ENCODE measurements around the gene PPIG.

Gene PPIG

DNA sequence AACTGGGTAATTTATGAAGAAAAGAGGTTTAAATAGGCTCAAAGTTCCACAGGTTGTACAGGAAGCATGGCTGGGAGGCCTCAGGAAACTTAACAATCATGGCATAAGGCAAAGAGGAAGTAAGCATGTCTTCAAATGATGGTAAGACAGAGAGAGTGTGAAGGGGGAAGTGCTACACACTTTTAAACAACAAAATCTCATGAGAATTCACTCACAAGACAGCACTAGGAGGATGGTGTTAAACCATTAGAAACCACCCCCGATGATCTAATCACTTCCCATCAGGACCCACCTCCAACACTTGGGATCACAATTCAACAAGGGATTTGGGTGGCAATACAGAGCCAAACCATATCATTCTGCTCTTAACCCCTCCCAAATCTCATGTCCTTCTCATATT is 75.2 kb downstream of the PPIG start:
- WGBS (ENCODE audit: insufficient coverage, insufficient read length) = no CpG with 5 or more reads among the region's 1 CpG
- H3K4me1 ChIP-seq (ENCODE audit: control insufficient read depth, insufficient read depth, low read length) = no peaks in the 10 kb centered on the region
- no peak overlapping the region for H3K4me3 ChIP-seq (ENCODE audit: low read length)
- no peaks in the 10 kb centered on the region for H3K9me3 ChIP-seq (ENCODE audit: control insufficient read depth, insufficient read depth, low read length)
- H3K27me3 ChIP-seq (ENCODE audit: control insufficient read depth, insufficient read depth, low read length) = no peaks in the 10 kb centered on the region
- no peak overlapping the region for H3K27ac ChIP-seq (ENCODE audit: low read length)
- no peaks in the 10 kb centered on the region for H3K36me3 ChIP-seq (ENCODE audit: control insufficient read depth, insufficient read depth, low read length)
- no peak for DNase-seq (ENCODE audit: low read depth, low spot score)

GRCh38 chr2:169661265-169661664 is 77.1 kb downstream of the PPIG start:
- Histone ChIP-seq H3K27ac (ENCODE audit: low read length) (no peak overlapping the region), H3K4me3 (ENCODE audit: low read length) (no peak overlapping the region), H3K4me1 (ENCODE audit: control insufficient read depth, insufficient read depth, low read length) (no peaks in the 10 kb centered on the region), H3K27me3 (ENCODE audit: control insufficient read depth, insufficient read depth, low read length) (no peaks in the 10 kb centered on the region), H3K9me3 (ENCODE audit: control insufficient read depth, insufficient read depth, low read length) (no peaks in the 10 kb centered on the region), H3K36me3 (ENCODE audit: control insufficient read depth, insufficient read depth, low read length) (no peaks in the 10 kb centered on the region)
- WGBS (ENCODE audit: insufficient coverage, insufficient read length) = no CpG with 5 or more reads among the region's 3 CpGs
- no peak for DNase-seq (ENCODE audit: low read depth, low spot score)

DNA sequence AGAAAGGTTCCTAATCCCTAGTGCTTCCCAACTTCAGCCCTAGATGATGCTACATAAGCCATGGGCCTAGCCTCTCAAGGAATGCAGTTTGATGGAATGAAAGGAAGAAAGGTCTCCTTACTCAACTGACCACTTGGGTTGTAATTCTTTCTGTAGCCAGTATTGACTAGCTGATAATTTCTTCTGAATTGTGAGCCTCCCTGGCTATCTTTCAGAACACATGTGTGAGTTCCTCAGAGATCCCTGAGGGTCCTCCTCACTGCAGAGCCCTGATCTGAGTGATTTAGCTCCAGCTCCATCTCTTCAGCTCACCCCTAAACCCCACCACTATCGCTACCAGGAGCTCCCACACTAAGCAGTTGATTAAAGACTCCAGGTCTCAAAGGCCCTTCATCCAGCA is 78.6 kb downstream of the PPIG start:
- no CpG with 5 or more reads among the region's 1 CpG for WGBS (ENCODE audit: insufficient coverage, insufficient read length)
- Histone ChIP-seq H3K4me1 (ENCODE audit: control insufficient read depth, insufficient read depth, low read length) (no peaks in the 10 kb centered on the region), H3K4me3 (ENCODE audit: low read length) (no peak overlapping the region), H3K9me3 (ENCODE audit: control insufficient read depth, insufficient read depth, low read length) (no peaks in the 10 kb centered on the region), H3K36me3 (ENCODE audit: control insufficient read depth, insufficient read depth, low read length) (no peaks in the 10 kb centered on the region), H3K27me3 (ENCODE audit: control insufficient read depth, insufficient read depth, low read length) (no peaks in the 10 kb centered on the region), H3K27ac (ENCODE audit: low read length) (no peak overlapping the region)
- no peak for DNase-seq (ENCODE audit: low read depth, low spot score)

- Histone ChIP-seq H3K4me3 (ENCODE audit: low read length) (no peak overlapping the region), H3K9me3 (ENCODE audit: control insufficient read depth, insufficient read depth, low read length) (no peaks in the 10 kb centered on the region), H3K36me3 (ENCODE audit: control insufficient read depth, insufficient read depth, low read length) (no peaks in the 10 kb centered on the region), H3K27ac (ENCODE audit: low read length) (no peak overlapping the region), H3K27me3 (ENCODE audit: control insufficient read depth, insufficient read depth, low read length) (no peaks in the 10 kb centered on the region), H3K4me1 (ENCODE audit: control insufficient read depth, insufficient read depth, low read length) (no peaks in the 10 kb centered on the region)
- no peak for DNase-seq (ENCODE audit: low read depth, low spot score)
- no CpG with 5 or more reads among the region's 3 CpGs for WGBS (ENCODE audit: insufficient coverage, insufficient read length)
These were observed 79.1 kb downstream of the PPIG start for GRCh38 chr2:169663247-169663646.

DNA sequence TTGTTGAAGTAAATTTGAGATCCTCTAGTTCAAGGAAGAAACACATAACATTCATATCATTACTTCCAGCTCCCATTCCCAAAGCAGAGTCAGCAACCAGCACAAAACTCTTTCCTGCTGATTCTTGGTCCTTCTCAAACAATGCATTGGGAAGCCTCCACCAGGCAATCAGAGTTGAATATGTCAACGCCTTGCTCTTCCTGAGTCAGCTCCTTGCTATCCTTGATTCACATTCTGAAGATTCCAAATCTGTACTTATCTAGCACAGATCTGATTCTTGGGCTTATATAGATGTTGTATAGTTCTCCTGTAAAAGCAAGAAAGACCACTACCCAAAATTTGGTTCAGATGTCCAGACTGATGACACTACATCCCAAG is 80.4 kb downstream of the PPIG start:
- no peak overlapping the region for H3K27ac ChIP-seq (ENCODE audit: low read length)
- H3K4me1 ChIP-seq (ENCODE audit: control insufficient read depth, insufficient read depth, low read length) = no peaks in the 10 kb centered on the region
- H3K36me3 ChIP-seq (ENCODE audit: control insufficient read depth, insufficient read depth, low read length) = no peaks in the 10 kb centered on the region
- H3K9me3 ChIP-seq (ENCODE audit: control insufficient read depth, insufficient read depth, low read length) = no peaks in the 10 kb centered on the region
- no peaks in the 10 kb centered on the region for H3K27me3 ChIP-seq (ENCODE audit: control insufficient read depth, insufficient read depth, low read length)
- WGBS (ENCODE audit: insufficient coverage, insufficient read length) = no CpG with 5 or more reads among the region's 1 CpG
- H3K4me3 ChIP-seq (ENCODE audit: low read length) = no peak overlapping the region
- no peak for DNase-seq (ENCODE audit: low read depth, low spot score)

GRCh38 chr2:169664978-169665930 is 81.1 kb downstream of the PPIG start:
- Histone ChIP-seq H3K9me3 (ENCODE audit: control insufficient read depth, insufficient read depth, low read length) (no peaks in the 10 kb centered on the region), H3K27me3 (ENCODE audit: control insufficient read depth, insufficient read depth, low read length) (no peaks in the 10 kb centered on the region), H3K4me1 (ENCODE audit: control insufficient read depth, insufficient read depth, low read length) (no peaks in the 10 kb centered on the region), H3K27ac (ENCODE audit: low read length) (no peak overlapping the region), H3K36me3 (ENCODE audit: control insufficient read depth, insufficient read depth, low read length) (no peaks in the 10 kb centered on the region), H3K4me3 (ENCODE audit: low read length) (no peak overlapping the region)
- DNase-seq (ENCODE audit: low read depth, low spot score) = no peak
- no CpG with 5 or more reads among the region's 1 CpG for WGBS (ENCODE audit: insufficient coverage, insufficient read length)

- no peaks in the 10 kb centered on the region for H3K4me1 ChIP-seq (ENCODE audit: control insufficient read depth, insufficient read depth, low read length)
- no peak for DNase-seq (ENCODE audit: low read depth, low spot score)
- no CpG with 5 or more reads among the region's 2 CpGs for WGBS (ENCODE audit: insufficient coverage, insufficient read length)
- no peaks in the 10 kb centered on the region for H3K9me3 ChIP-seq (ENCODE audit: control insufficient read depth, insufficient read depth, low read length)
- H3K36me3 ChIP-seq (ENCODE audit: control insufficient read depth, insufficient read depth, low read length) = no peaks in the 10 kb centered on the region
- H3K27ac ChIP-seq (ENCODE audit: low read length) = no peak overlapping the region
- no peak overlapping the region for H3K4me3 ChIP-seq (ENCODE audit: low read length)
- H3K27me3 ChIP-seq (ENCODE audit: control insufficient read depth, insufficient read depth, low read length) = no peaks in the 10 kb centered on the region
These were observed 83.4 kb downstream of the PPIG start for GRCh38 chr2:169667583-169667982.

DNA sequence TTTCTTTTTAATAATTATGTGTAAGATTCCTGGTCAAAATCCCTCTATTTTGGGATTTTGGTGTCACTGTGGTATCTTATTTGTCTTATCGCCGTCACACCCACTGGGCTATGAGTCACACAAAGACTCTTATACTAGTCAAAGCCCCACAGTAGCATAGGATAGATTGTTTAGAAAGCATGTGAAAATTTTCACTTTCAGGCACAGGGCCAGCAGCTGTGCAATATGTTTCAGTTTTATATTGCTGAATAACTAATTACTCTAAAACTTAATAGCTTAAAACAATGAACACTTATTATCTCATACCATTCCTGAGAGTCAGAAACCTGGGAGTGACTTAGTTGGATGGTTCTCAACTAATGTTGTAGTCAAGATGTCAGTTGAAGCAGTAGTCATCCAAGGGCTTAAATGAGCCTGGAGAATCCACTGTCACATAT is 86.1 kb downstream of the PPIG start:
- Histone ChIP-seq H3K27ac (ENCODE audit: low read length) (no peak overlapping the region), H3K27me3 (ENCODE audit: control insufficient read depth, insufficient read depth, low read length) (no peaks in the 10 kb centered on the region), H3K36me3 (ENCODE audit: control insufficient read depth, insufficient read depth, low read length) (no peaks in the 10 kb centered on the region), H3K4me1 (ENCODE audit: control insufficient read depth, insufficient read depth, low read length) (no peaks in the 10 kb centered on the region), H3K4me3 (ENCODE audit: low read length) (no peak overlapping the region), H3K9me3 (ENCODE audit: control insufficient read depth, insufficient read depth, low read length) (no peaks in the 10 kb centered on the region)
- no CpG with 5 or more reads among the region's 2 CpGs for WGBS (ENCODE audit: insufficient coverage, insufficient read length)
- DNase-seq (ENCODE audit: low read depth, low spot score) = no peak

GRCh38 chr2:169670937-169671336 is 86.8 kb downstream of the PPIG start:
- H3K4me1 ChIP-seq (ENCODE audit: control insufficient read depth, insufficient read depth, low read length) = no peaks in the 10 kb centered on the region
- WGBS (ENCODE audit: insufficient coverage, insufficient read length) = no CpG with 5 or more reads among the region's 4 CpGs
- DNase-seq (ENCODE audit: low read depth, low spot score) = no peak
- H3K27me3 ChIP-seq (ENCODE audit: control insufficient read depth, insufficient read depth, low read length) = no peaks in the 10 kb centered on the region
- H3K4me3 ChIP-seq (ENCODE audit: low read length) = no peak overlapping the region
- no peaks in the 10 kb centered on the region for H3K9me3 ChIP-seq (ENCODE audit: control insufficient read depth, insufficient read depth, low read length)
- H3K36me3 ChIP-seq (ENCODE audit: control insufficient read depth, insufficient read depth, low read length) = no peaks in the 10 kb centered on the region
- no peak overlapping the region for H3K27ac ChIP-seq (ENCODE audit: low read length)

GRCh38 chr2:169672406-169672805 is 88.3 kb downstream of the PPIG start:
- no peaks in the 10 kb centered on the region for H3K27me3 ChIP-seq (ENCODE audit: control insufficient read depth, insufficient read depth, low read length)
- no peak overlapping the region for H3K27ac ChIP-seq (ENCODE audit: low read length)
- H3K36me3 ChIP-seq (ENCODE audit: control insufficient read depth, insufficient read depth, low read length) = no peaks in the 10 kb centered on the region
- no CpG with 5 or more reads among the region's 6 CpGs for whole genome bisulfite sequencing (ENCODE audit: insufficient coverage, insufficient read length)
- DNase-seq (ENCODE audit: low read depth, low spot score) = no peak
- H3K9me3 ChIP-seq (ENCODE audit: control insufficient read depth, insufficient read depth, low read length) = no peaks in the 10 kb centered on the region
- no peak overlapping the region for H3K4me3 ChIP-seq (ENCODE audit: low read length)
- no peaks in the 10 kb centered on the region for H3K4me1 ChIP-seq (ENCODE audit: control insufficient read depth, insufficient read depth, low read length)

- no peak overlapping the region for H3K27ac ChIP-seq (ENCODE audit: low read length)
- no peak overlapping the region for H3K4me3 ChIP-seq (ENCODE audit: low read length)
- no CpG with 5 or more reads among the region's 3 CpGs for WGBS (ENCODE audit: insufficient coverage, insufficient read length)
- no peaks in the 10 kb centered on the region for H3K9me3 ChIP-seq (ENCODE audit: control insufficient read depth, insufficient read depth, low read length)
- H3K27me3 ChIP-seq (ENCODE audit: control insufficient read depth, insufficient read depth, low read length) = no peaks in the 10 kb centered on the region
- no peak for DNase-seq (ENCODE audit: low read depth, low spot score)
- no peaks in the 10 kb centered on the region for H3K36me3 ChIP-seq (ENCODE audit: control insufficient read depth, insufficient read depth, low read length)
- no peaks in the 10 kb centered on the region for H3K4me1 ChIP-seq (ENCODE audit: control insufficient read depth, insufficient read depth, low read length)
These were observed 89.0 kb downstream of the PPIG start for GRCh38 chr2:169673106-169673505.

All from iPS DF 6.9 (cell line).